DMS153 (cell line): Measurements from ENCODE around the gene MAPK1.
"Not testable (repeated sequence)": the region's sequence is repeated elsewhere in the genome, so short reads cannot be mapped to it uniquely, and the experiment has no call there.

Experiments used
- DNase-seq: peaks from one replicate; lab custom pipeline; 2025; lab: John Stamatoyannopoulos, UW

MAPK1 gene

DNA sequence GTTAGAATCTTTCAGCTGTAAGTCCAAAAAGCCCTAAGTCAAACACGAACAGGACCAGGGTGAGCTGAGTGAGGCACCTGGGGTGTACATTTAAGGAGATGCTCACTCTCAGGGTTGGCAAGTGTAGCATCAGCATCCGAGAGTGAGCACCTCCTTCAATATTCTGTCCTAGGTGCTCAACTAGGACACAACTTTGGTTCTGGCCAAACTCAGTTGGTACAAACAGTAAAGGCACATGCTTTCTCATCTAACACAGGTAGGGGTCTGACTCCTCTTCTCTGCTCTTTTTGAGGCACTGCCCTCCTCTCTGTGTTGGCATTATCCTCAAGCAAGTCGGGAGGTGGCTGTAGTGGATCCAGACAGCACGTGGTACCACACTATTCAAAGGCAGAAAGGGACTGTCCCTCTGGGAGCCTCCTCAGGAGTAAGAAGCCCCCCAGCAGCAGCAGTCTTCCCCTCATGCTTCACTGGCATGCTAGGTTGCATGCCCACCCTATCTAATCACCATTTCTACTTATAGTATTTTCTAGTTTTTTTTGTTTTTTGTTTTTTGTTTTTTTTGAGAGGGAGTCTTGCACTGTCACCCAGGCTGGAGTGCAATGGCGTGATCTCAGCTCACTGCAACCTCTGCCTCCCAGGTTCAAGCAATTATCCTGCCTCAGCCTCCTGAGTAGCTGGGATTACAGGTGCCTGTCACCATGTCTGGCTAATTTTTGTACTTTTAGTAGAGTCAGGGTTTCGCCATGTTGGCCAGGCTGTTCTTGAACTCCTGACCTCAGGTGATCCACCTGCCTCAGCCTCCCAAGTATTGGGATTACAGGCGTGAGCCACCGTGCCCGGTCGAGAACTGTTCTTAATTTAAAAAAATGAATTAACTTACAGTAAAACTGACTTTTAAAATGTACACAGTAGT lies 14.7 kb upstream of the MAPK1 start:
- no peak for DNase-seq

DNA sequence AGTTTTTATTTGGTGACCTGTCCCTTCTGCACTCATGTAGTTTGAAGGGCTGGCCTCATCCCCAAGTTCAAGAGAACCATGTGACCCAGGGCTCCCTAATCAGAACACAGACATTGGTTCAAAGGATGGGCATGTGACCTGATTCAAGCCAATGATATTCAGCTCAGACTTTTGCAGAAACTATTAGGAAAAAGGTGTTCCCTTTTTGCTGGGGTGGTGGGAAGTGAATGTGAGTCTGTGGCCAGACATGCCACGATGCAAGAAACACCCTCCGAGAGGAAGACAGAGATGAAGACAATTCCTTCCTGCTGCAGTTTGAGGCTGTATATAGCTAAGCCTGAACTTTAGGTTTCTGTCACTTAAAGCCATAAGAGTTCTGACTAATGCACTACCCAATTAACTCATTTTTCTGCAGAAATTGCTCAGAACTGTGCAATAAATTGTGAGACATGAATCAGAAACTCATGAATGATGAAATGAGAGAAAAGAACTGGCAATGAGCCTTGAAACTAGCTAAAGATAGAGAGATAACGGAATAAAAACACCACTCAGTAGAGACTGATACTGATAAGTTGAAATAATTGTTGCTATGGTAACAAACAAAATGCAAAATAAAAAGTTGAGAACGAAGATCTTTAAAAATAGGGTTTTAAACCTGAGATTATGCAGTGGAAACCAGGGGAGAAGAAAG lies 9.2 kb upstream of the MAPK1 start:
- no peak for DNase-seq

DNA sequence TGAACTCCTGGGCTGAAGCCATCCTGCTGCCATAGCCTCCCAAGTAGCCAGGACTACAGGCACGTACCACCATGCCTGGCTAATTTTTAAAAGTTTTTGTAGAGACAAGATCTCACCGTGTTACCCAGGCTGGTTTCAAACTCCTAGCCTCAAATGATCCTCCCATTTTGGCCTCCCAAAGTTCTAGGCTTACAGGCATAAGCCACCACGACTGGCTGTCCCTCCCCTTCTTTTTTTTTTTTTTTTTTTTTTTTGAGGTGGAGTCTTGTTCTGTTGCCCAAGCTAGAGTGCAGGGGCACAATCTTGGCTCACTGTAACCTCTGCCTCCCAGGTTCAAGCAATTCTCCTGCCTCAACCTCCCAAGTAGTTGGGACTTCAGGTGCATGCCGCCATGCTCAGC lies 7.5 kb upstream of the MAPK1 start:
- not testable (repeated sequence) for DNase-seq

DNA sequence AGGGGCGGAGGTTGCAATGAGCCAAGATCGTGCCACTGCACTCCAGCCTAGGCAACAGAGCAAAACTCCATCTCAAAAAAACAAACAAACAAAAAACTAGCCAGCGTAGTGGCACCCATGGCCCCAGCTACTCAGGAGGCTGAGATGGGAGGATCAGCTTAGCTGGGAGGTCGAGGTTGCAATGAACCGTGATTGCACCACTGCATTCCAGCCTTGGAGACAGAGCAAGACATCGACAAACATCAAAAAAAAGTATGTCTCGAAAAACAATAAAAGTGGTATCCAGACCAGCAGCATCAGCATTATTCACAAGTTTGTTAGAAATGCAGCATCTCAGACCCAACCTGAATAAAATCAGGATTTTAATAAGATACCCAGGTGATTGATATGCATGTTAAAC lies 6.2 kb upstream of the MAPK1 start:
- no peak for DNase-seq

DNA sequence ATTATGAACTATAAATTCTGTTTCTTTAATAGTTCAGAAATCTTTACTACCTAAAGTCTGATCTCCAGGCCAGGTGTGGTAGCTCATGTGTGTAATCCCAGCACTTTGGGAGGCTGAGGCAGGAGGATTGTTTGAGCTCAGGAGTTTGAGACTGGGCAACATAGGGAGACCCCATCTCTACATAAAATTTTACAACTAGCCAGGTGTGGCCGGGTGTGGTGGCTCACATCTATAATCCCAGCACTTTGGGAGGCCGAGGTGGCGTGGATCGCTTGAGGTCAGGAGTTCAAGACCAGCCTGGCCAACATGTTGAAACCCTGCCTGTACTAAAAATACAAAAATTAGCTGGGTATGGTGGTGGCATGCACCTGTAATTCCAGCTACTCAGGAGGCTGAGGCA lies 5.3 kb upstream of the MAPK1 start:
- not testable (repeated sequence) for DNase-seq

DNA sequence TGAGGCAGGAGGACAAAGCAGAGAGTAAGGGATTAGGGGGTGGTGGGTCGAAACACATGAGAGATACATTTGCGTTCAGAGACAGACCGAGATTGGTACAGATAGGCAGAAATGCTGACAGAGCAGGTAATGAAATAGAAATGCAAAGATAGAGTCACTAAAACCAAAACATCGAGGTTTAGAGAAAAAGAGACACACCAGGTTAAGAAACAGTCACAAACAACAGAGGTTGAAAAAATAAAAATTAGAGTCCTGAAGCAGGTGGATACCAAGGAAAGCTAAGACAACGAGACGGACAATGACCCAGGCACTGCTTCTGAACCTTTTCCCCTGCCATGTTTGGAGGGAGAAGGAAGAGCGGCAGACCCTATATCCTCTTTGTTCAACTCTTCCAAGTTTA lies 1.2 kb upstream of the MAPK1 start:
- no peak for DNase-seq

DNA sequence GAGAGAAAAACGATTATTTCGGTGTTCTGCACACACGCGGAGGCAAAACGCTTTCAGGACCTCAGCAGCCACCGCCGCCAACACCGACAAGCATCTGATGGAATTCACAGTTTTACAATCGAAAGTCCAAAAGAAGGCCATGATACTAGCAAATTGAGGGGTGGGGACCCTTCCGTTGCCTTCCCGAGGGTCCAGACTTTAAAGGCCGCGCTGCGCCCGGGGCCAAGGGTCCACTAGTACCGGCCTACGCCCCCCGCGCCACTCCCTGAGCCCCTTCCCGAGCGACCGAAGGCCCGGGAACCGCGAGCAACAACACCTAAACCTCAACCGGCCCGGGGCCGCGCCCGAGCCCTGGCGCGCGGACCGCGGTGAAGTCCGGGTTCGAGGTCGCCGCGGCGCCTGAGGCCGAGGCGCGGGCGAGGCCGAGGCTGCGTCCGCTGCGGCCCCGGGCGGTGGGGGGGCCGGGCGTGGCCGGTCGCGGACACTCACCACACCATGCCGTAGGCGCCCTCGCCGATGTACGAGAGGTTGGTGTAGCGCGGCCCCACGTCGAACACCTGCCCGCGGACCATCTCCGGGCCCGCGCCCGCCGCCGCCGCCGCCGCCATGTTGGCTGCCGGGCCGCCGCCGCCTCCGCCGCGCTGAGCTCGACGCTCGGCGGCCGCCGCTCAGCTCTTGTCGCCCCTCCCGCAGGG lies 465 bp downstream of the MAPK1 start:
- DNase-seq, result no peak

DNA sequence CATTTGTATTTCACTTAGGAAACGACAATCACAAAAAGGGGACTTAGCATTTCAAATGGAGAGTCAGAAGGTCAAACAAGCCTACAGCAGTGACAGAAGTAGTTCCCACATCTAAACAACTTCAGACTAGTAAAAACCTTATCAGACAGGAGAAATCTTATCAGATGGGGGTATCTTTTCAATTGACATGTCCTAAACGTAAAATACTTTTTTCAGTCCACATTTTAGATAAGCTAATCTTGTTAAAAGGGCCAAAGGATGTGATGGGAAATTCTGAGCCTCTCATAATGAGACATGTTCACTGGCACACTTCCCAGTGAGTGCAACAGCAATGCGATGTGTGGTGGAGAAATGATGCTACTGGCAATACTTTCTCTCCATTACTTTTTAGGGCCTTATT lies 2.4 kb downstream of the MAPK1 start:
- DNase-seq, result no peak

DNA sequence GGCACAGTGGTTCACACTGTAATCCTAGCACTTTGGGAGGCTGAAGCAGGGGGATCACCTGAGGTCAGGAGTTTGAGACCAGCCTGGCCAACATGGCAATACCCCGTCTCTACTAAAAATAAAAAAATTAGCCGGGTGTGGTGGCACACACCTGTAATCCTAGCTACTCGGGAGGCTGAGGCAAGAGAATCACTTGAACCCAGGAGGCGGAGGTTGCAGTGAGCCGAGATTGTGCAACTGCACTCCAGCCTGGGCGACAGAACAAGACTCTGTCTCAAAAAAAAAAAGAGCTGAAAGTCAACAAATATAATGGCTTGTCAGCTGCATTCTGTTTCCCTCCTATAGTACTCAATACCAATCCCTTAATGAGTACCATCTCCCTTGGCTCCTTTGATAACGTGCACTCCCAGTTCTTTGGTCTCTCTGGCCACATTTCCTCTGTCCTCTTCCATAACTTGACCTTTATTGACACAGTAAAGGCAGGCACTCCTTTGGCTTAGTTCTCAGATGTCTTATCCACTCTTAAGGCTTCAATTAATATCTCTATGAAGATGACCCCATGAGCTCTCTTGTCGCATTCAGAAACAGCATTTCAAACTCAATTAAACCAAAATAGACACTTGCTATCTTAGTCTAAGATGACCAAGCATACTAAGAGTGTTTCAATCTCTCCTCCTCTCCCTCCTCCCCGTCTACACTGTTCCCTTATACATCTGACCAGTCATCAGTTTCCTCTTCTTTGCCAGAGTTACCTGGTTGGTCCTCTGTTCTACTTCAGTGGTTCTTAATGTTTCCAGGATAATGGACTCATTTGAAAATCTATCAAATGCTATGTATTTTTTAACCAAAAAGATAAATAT lies 4.8 kb downstream of the MAPK1 start:
- DNase-seq, result no peak

DNA sequence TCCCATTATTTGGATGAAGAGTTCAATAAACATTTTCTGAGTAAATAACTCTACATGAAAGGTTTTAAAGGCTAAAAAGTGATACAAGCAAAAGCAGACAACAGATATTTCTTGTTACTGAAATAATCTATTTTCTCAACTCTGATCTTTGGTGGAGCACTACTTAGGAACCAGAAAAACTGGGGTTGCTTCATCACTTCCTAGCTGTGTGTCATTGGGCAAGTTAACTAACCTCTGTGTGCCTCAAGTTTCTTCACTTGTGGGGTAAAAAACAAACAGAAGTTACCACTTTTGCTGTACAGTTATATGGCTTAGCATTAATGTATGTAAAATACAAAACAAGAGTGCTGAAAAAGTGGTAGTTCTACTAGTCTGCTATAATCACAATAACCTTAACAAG lies 5.6 kb downstream of the MAPK1 start:
- DNase-seq, result no peak

DNA sequence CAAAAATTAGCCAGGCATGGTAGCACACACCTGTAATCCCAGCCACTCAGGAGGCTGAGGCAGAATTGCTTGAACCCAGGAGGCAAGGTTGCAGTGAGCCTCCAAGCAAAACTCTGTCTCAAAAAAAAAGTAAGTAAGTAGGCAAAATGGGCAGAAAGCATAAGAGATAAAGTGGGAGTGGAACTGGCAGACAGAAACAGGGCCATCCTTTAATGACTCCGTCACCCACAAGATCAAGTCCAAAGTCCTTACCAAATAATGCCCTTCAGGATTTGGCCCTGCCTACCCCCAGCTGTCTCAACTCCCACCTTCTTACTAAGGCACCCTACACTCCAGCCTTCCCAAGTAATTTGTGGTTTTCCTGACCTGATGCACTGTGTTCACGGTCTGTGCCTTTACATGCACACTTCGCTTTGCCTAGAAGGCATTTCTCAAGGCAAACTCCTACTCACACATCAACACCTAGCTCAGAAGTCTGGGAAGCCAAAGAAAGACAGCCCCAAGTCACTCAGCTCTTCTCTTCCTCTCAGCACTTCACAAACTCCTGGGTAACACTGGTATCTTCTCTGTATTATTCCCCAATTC lies 6.1 kb downstream of the MAPK1 start:
- DNase-seq, result no peak

DNA sequence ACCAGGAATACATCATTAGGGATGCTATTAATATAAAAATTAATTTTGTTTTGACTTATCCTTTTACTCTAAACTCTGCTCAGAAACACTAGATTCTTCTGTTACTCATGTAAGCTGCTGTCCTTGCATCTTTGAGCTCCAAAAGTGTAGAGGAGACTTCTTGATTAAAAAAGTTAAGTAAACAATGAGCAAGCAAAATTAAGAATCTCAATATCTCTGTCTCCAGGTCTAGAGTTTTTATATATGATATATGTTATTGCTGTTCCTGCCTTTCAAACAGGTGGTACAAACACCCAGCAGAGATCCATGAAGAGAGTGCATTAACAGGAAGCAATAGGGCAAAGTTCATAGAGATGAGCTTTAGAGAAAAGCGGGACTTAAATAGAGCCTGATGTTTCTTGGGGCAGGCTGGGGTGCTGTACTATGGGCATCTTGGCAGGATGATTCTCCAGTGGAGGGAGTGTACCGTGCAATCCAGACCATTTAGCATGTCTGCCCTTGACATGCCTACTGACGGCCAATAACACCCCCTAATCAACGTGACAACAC lies 6.9 kb downstream of the MAPK1 start:
- DNase-seq, result no peak

DNA sequence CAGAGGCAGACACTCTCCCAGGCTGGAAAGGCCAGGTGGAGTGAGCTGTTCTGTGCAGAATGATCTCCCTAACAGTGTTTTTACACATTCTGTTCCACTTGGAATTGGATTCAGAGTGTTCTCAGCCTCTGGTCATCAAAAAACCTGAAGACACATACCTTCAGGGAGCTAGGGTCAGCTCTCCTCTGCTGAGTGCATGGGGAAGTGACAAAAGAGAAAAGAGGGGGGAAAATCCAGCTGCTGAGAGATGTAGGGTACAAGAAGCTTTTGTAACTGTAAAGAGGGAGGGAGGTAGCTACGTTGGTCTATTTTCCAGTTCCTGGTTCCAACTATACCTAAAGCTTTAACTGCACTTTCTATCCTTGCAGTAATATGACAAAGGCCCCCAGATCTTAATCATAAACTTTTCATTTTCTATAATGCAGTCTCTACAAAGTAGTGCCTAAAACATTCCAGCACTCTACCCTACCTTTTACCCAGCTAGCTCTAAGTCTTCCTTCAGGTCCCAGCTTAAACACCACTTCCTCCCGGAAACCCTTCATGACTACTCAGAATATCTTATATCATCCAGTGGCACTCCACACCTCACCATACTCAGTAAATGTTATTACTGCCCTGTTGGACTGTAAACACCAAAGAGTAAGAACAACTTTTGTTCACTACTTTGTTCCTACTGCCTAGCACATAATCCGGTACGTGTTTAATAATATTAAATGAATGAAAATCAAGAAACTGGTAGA lies 9.2 kb downstream of the MAPK1 start:
- no peak for DNase-seq

DNA sequence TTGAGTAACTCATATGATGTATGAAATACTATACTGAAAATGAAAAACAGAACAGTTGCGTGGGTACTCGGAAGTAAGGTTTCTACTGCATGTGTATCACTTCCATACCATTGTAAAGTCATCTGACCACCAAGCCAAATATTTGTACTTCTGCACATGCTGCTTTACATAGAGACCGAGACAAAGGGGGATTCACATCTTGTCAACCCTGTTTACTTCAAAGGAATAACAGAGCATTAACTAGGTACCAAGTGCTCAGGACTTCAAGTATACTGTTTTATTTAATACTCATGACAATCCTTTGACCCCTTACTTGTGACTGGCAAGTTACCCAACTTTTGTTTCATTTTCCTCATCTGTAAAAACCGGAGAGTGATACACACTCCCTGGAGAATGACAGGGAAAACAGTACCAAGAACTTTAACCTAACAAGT lies 9.9 kb downstream of the MAPK1 start:
- no peak for DNase-seq

DNA sequence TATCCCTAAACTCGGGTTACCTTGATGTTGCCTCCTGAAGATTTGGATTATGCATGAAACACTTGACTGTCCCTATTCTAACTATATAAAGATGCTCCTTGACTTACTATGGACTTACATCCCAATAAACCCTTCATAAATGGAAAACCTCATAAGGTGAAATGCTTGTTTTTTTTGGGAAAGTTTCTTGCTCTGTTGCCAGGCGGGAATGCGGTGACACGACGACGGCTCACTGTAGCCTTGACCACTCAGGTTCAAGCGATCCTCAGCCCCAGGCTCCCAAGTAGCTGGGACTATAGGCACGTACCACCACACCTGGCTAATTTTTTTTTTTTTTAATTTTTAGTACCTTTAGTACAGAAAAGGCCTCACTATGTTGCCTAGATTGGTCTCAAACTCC lies 10.6 kb downstream of the MAPK1 start:
- no peak for DNase-seq

DNA sequence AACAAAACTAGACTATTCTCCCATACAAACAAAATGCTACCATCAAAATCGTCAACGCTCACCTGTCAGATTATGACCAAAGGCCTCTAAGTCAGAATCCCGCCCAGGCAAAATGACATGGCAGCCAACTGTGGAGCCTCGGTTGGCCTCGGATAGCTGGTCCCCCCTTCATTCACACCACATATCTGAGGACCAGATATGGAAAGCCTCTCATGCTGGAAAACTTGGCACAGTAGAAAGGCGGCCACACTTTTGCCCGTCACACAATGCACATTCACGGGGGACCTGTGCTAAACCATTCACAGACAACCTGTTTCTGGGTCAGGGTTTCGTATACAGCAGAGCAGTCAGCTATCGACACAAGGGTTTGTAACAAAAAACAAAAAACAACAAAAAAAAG lies 11.2 kb downstream of the MAPK1 start:
- DNase-seq, result no peak

DNA sequence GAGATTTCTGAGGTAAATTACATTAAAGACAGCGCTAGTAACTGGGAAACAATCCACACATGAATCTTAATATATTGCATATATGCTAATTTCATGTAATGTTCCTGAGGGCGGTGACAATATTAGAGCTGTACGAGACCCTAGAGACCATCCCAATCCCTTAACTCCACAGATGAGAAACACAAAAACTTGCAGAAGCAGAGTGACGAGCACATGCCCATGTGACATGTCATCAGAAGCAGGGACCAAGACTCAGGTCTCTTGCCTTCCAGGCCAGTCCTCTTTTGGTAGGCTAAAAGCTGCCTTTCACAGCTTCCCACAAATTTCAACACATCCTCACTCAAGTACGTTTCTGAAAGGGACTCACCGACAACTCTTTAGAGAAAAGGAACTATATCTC lies 11.8 kb downstream of the MAPK1 start:
- DNase-seq, result no peak

DNA sequence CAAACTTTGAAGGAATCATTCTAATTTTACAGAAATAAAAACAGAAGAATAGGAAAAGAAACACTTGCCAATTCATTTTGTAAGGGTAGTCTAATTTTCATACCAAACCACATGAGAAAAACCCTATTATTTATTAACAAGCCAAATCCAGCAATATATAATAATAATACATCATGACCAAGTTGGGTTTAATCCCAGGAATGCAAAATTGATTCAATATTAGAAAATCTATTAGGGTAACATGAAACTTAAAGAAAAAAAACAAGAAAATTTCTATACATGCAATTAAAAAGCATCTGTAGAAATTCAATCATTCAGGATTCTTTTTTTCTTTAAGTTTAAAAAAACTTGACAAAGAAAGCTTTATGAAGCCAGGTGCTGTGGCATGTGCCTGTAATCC lies 16.8 kb downstream of the MAPK1 start:
- no peak for DNase-seq

DNA sequence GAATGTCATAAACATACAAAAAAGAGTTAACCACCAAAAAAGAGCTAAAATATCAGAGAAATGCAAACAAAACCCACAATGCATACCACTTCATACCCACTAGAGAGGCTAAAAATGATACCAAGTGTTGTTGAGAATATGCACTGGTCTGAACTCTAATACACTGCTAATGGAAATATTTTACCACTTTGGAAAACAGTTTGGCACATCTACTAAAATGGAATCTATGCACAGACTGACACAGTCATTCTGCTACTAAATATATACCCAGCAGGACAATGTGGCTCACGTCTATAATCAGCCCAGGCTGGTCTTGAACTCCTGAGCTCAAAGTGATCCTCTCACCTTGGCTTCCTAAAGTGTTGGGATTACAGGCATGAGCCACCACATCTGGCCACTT lies 18.0 kb downstream of the MAPK1 start:
- DNase-seq, result no peak

DNA sequence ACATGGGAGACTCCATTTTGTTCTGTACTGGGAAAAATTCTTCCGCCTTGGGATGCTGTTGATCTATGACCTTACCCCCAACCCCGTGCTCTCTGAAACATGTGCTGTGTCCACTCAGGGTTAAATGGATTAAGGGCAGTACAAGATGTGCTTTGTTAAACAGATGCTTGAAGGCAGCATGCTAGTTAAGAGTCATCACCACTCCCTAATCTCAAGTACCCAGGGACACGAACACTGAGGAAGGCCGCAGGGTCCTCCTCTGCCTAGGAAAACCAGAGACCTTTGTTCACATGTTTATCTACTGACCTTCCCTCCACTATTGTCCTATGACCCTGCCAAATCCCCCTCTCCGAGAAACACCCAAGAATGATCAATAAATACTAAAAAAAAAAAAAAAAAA lies 19.4 kb downstream of the MAPK1 start:
- DNase-seq, result not testable (repeated sequence)
